IMR-90 (cell line): Measurements from ENCODE around the gene PNLIP. TPM values are rescaled to one million over a fixed set of nuclear protein-coding genes. Genes with fewer than 3 reads are reported as not detected.

Experiments
- ATAC-seq: fragments of 200-7000 bp; cut with Tn5 transposase; 2 replicates; pipeline ENCODE4 v1.9.1; 2020; ENCODE audit warnings: low read depth, mild to moderate bottlenecking, moderate library complexity
- BruUV-seq: library from RNA; stranded (reverse); fragments of 400-500 nt; replicated peaks from 2 replicates; lab custom pipeline; 2021; lab: Mats Ljungman, UMichigan
- CTCF ChIA-PET: fragments of 300-600 bp; formaldehyde crosslinking; extraction: SDS; loops from one replicate; lab custom pipeline; 2021; ENCODE audit warnings: antibody characterized with exemption; lab: Yijun Ruan, JAX
- POLR2A ChIA-PET: fragments of 300-600 bp; sonication (Branson Sonifier 250); formaldehyde crosslinking; loops from one replicate; lab custom pipeline; 2022; ENCODE audit warnings: antibody characterized with exemption; ENCODE audit not compliant: unreplicated experiment; lab: Charles Lee
- DNase-seq: peaks from one replicate; pipeline ENCODE4 v3.0.0; 2013
- H2AFZ ChIP-seq: replicated peaks from 2 replicates; pipeline ENCODE3; 2013; ENCODE audit warnings: low read length, mild to moderate bottlenecking; ENCODE audit not compliant: poor library complexity
- H2AK5ac ChIP-seq: 2 replicates; pipeline ENCODE4 v1.6.1; 2013; ENCODE audit warnings: low read depth, low read length, inconsistent platforms
- H2AK9ac ChIP-seq: replicated peaks from 2 replicates; pipeline ENCODE3; 2013; ENCODE audit warnings: mild to moderate bottlenecking, low read depth, low read length, moderate library complexity; ENCODE audit not compliant: poor library complexity
- H2BK120ac ChIP-seq: 2 replicates; pipeline ENCODE4 v1.6.1; 2013; ENCODE audit warnings: low read depth, low read length, inconsistent platforms
- H2BK15ac ChIP-seq: 3 replicates; pipeline ENCODE4 v1.6.1; 2013; ENCODE audit warnings: low read depth, low read length, inconsistent platforms
- H2BK20ac ChIP-seq: 2 replicates; pipeline ENCODE4 v1.6.1; 2013; ENCODE audit warnings: low read depth, mild to moderate bottlenecking, inconsistent platforms, low read length, moderate library complexity
- H2BK5ac ChIP-seq: 2 replicates; pipeline ENCODE4 v1.6.1; 2013; ENCODE audit warnings: mild to moderate bottlenecking, low read depth, low read length, inconsistent platforms; ENCODE audit not compliant: poor library complexity, severe bottlenecking
- H3K14ac ChIP-seq: replicated peaks from 2 replicates; pipeline ENCODE4 v1.6.1; 2013; ENCODE audit warnings: low read depth, low read length, inconsistent platforms
- H3K18ac ChIP-seq: 2 replicates; pipeline ENCODE4 v1.6.1; 2013; ENCODE audit warnings: low read depth, low read length, control low read depth
- H3K23ac ChIP-seq: 2 replicates; pipeline ENCODE4 v1.6.1; 2013; ENCODE audit warnings: low read depth, low read length, inconsistent platforms
- H3K27ac ChIP-seq: 2 replicates; pipeline ENCODE4 v1.5.1; 2013; ENCODE audit warnings: mild to moderate bottlenecking, control low read depth, low read length; ENCODE audit not compliant: insufficient read depth
- H3K27me3 ChIP-seq: 2 replicates; pipeline ENCODE4 v1.6.1; 2013; ENCODE audit warnings: low read length; ENCODE audit not compliant: control insufficient read depth, insufficient read depth
- H3K36me3 ChIP-seq: 2 replicates; pipeline ENCODE4 v1.6.1; 2013; ENCODE audit warnings: low read length, mixed read lengths; ENCODE audit not compliant: control insufficient read depth, insufficient read depth
- H3K4ac ChIP-seq: 2 replicates; pipeline ENCODE4 v1.6.1; 2013; ENCODE audit warnings: low read depth, low read length, inconsistent platforms
- H3K4me1 ChIP-seq: 2 replicates; pipeline ENCODE4 v1.6.1; 2013; ENCODE audit warnings: low read length, mixed read lengths; ENCODE audit not compliant: control insufficient read depth, insufficient read depth
- H3K4me2 ChIP-seq: 2 replicates; pipeline ENCODE4 v1.6.1; 2013; ENCODE audit warnings: low read depth, mild to moderate bottlenecking, control low read depth, low read length, moderate library complexity
- H3K4me3 ChIP-seq: 2 replicates; pipeline ENCODE4 v1.5.1; 2013; ENCODE audit warnings: low read depth, mild to moderate bottlenecking, control low read depth, low read length, moderate library complexity; ENCODE audit not compliant: insufficient read depth
- H3K56ac ChIP-seq: 2 replicates; pipeline ENCODE4 v1.6.1; 2013; ENCODE audit warnings: low read length, inconsistent platforms; ENCODE audit not compliant: insufficient read depth; ENCODE audit errors: extremely low read depth
- H3K79me1 ChIP-seq, 2 experiments: 2 replicates each; pipeline ENCODE4 v1.6.1; 2013; ENCODE audit warnings: low read length in 2 of 2, inconsistent platforms in 1 of 2, low read depth in 1 of 2
- H3K9ac ChIP-seq: 2 replicates; pipeline ENCODE4 v1.6.1; 2013; ENCODE audit warnings: low read depth, low read length, control low read depth
- H3K9me1 ChIP-seq: 2 replicates; pipeline ENCODE4 v1.6.1; 2013; ENCODE audit warnings: low read length, inconsistent platforms; ENCODE audit not compliant: insufficient read depth
- H3K9me3 ChIP-seq: 2 replicates; pipeline ENCODE4 v1.6.1; 2013; ENCODE audit warnings: low read length; ENCODE audit not compliant: control insufficient read depth, insufficient read depth
- H4K20me1 ChIP-seq: 2 replicates; pipeline ENCODE4 v1.6.1; 2013; ENCODE audit warnings: low read length, inconsistent platforms; ENCODE audit not compliant: insufficient read depth
- H4K5ac ChIP-seq: 2 replicates; pipeline ENCODE4 v1.6.1; 2013; ENCODE audit warnings: mild to moderate bottlenecking, low read depth, low read length, control low read depth
- H4K8ac ChIP-seq, 2 experiments: 2 replicates each; pipeline ENCODE4 v1.6.1; 2013; ENCODE audit warnings: low read depth in 2 of 2, low read length in 2 of 2, control low read depth in 1 of 2, inconsistent platforms in 1 of 2
- H4K91ac ChIP-seq: 2 replicates; pipeline ENCODE4 v1.6.1; 2013; ENCODE audit warnings: low read depth, low read length, inconsistent platforms; ENCODE audit not compliant: insufficient read depth
- CTCF ChIP-seq: conservative IDR thresholded peaks from 2 replicates; pipeline ENCODE4 v1.5.1; 2012; ENCODE audit warnings: mild to moderate bottlenecking, low read depth, low read length, improper control_type of control experiment
- WGBS, 2 experiments: methylation state at CpG; one replicate each; pipeline versions ENCODE4 v1.1.5 to v1.1.7; 2013; ENCODE audit warnings: missing lambda C conversion rate in 2 of 2; ENCODE audit not compliant: insufficient read length in 1 of 2; ENCODE audit errors: extremely low coverage in 2 of 2; 5-methylcytosine and 5-hydroxymethylcytosine counted together
- dilution Hi-C: fragments of 300-500 bp; cut with HindIII; formaldehyde crosslinking; loops from one replicate; pipeline ENCODE4 v1.14.3; 2018; ENCODE audit warnings: low sequenced_read_pairs; ENCODE audit not compliant: unreplicated experiment
- in situ Hi-C: fragments of 300-500 bp; cut with MboI; formaldehyde crosslinking; loops from 3 replicates; pipeline ENCODE4 v1.14.3; 2019; ENCODE audit warnings: low sequenced_read_pairs, inconsistent platforms, mixed read lengths
- intact Hi-C: fragments of 100-400 bp; cut with micrococcal nuclease; formaldehyde crosslinking; loops from 2 replicates; pipeline ENCODE4 v1.10.0; 2022
- polyA plus RNA-seq, 3 experiments: library from polyadenylated mRNA; depleted of rRNA; stranded (reverse); fragments of >200 nt; gene quantifications; 2 replicates each; pipeline ENCODE4 v1.2.3, GENCODE V29; 2012; ENCODE audit warnings: low replicate concordance in 1 of 3
- total RNA-seq: library from RNA; depleted of rRNA; stranded (reverse); fragments of >200 nt; gene quantifications from 2 replicates; pipeline ENCODE4 v1.2.3, GENCODE V29; 2012
- TF ChIP-seq, protein P1 (sequence below): fragments of 150-350 bp; IDR thresholded peaks from 2 replicates; pipeline ENCODE4 v1.6.1; 2017; ENCODE audit warnings: mild to moderate bottlenecking, antibody characterized with exemption, low read length, low read depth

The PNLIP gene
- total and polyA plus RNA-seq, 2 of the 4 experiments (the other 2 are of a cell fraction), result not detected

- no peak for ATAC-seq
- Histone ChIP-seq H3K9me3 (no peaks in the 10 kb centered on the region), H3K14ac (no peak overlapping the region), H3K18ac (no peak overlapping the region), H2AFZ (no peak overlapping the region), H3K4me2 (no peak overlapping the region), H4K8ac (no peak overlapping the region), H4K5ac (no peak overlapping the region), H2BK15ac (no peak overlapping the region), H3K27ac (no peak overlapping the region), H2AK9ac (no peak overlapping the region), H3K4me1 (no peaks in the 10 kb centered on the region; the same call in 1 of the 2 replicates), H3K4ac (no peak overlapping the region), H3K23ac (no peak overlapping the region), H2BK20ac (no peak overlapping the region), H2AK5ac (no peak overlapping the region), H3K9me1 (no peaks in the 10 kb centered on the region), H3K9ac (no peak overlapping the region), H3K36me3 (no peaks in the 10 kb centered on the region), H3K79me1 (no peaks in the 10 kb centered on the region), H4K20me1 (no peaks in the 10 kb centered on the region), H2BK120ac (no peak overlapping the region), H2BK5ac (no peak overlapping the region), H3K56ac (no peak overlapping the region), H3K27me3 (peaks cover 6% of the 10 kb centered on the region; the same call in 1 of the 2 replicates), H4K91ac (no peak overlapping the region), H3K4me3 (no peak overlapping the region)
- ChIA-PET POLR2A (no interaction called here), CTCF (no interaction called here)
- intact Hi-C loops (no loop called here), in situ Hi-C loops (no loop called here), dilution Hi-C loops (no loop called here)
- no peak for DNase-seq
- WGBS, 2 experiments, result 57% methylated on average over 4 of the region's 8 CpGs; no CpG with 5 or more reads in 1 of the 2 experiments
- BruUV-seq, result no TSS peak
- TF ChIP-seq CTCF, result no peak
- TF ChIP-seq, protein P1, sequence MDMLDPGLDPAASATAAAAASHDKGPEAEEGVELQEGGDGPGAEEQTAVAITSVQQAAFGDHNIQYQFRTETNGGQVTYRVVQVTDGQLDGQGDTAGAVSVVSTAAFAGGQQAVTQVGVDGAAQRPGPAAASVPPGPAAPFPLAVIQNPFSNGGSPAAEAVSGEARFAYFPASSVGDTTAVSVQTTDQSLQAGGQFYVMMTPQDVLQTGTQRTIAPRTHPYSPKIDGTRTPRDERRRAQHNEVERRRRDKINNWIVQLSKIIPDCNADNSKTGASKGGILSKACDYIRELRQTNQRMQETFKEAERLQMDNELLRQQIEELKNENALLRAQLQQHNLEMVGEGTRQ, result no peak
These were observed 66.5 kb downstream of the PNLIP start for GRCh38 chr10:116612107-116612769.
